GM18868 (cell line): ENCODE results near the gene S100A2.
"Not testable (repeated sequence)": the region's sequence is repeated elsewhere in the genome, so short reads cannot be mapped to it uniquely, and the experiment has no call there.

Source experiments
- ATAC-seq: cut with Tn5 transposase; IDR thresholded peaks from one replicate; pipeline ENCODE4 v1.9.1; 2021; ENCODE audit warnings: mild to moderate bottlenecking, moderate library complexity; ENCODE audit not compliant: unreplicated experiment

S100A2 gene

DNA sequence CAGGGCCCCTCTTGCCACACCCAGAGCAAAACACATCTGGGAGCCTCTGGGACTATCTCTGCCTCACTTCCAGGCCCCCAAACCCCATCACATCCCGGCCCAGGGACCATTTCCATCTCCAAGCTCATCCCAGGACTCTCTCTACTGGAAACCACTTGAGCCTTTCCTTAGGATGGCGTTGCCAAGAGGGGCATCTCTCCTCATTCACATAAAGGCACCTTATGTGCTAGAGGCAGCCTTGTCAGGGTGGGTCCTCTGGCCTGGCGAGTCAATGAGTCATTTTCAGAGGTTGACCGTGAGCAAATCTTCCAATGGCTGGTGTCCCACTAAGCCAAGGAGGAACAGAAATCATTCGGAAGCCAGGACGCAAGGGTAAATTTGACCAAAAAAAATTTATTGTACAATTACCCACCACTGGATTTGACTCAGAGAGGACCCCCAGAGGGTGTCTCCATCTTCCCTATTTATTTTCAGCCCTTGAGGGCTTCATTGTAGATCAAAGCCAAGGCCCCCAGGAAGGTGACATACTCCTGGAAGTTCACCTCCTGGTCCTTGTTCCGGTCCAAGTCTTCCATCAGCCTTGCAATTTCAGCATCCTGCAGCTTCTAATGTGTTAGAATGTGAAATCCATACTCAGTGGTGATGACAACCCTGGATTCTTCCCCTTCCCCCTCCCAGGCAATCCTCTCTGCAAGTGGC lies 31.3 kb downstream of the S100A2 start:
- ATAC-seq, result no peak

DNA sequence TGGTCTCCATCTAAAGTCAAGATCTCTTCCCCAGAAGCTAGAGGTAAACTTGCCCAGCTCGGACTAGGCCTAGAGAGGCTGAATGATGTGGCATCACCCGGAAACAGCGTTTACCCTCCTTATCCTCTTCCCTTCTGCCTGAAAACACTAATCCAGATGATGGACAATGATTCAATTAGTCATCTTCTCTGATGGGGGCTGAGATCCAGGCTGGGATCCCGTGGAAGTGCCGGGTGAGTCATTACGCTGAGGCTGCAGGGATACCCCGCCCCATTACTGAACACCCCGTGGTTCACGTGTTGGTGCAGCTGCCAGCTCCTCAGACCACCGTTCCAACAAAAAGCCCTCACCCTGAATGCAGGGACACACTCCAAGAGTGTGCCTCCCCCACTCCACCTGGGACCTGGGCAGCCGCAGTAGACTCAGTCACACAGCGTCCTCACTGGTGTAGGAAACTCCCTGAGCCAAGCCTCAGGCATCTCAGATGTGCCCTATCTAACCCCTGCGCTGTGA lies 31.9 kb downstream of the S100A2 start:
- no peak for ATAC-seq

DNA sequence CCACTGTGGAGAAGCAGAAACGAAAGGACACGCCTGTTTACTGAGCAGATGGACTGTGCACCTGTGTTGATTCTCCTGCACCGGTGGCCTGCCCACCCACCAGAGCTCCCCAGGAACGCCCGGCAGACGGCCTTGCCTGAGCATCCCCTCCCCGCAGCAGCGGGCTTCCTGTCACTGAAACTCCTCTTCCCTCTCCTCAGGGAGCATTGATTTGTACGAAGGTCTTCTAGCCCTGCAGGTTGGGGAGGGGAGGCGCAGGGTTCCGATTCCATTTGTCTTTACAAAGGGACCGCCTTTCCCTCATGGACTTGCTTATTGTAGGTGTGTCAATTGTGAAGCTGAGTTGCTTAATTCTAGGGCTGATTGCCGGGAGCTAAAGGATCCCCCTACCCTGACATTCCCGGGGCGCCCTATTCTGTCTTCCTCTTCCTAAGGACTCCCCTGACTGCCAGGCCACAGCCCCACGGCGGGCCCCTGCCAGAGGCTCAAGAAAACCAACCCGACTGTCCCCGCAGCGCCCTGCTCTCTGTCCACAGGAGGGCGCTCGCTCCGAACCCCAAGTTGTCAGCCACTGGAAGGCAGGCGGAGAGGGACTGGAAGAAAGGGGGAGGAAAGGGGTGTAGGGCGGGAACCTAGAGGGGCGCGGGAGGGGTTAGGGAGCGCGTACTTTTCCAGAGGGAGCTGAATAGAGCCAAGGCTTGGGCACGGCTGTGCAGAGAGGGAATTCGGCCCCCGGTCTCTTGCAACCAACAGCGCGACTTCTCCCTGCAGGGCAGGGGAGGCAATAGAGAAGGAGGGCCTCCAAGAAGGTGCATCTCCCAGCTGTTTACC lies 32.7 kb downstream of the S100A2 start:
- no peak for ATAC-seq

DNA sequence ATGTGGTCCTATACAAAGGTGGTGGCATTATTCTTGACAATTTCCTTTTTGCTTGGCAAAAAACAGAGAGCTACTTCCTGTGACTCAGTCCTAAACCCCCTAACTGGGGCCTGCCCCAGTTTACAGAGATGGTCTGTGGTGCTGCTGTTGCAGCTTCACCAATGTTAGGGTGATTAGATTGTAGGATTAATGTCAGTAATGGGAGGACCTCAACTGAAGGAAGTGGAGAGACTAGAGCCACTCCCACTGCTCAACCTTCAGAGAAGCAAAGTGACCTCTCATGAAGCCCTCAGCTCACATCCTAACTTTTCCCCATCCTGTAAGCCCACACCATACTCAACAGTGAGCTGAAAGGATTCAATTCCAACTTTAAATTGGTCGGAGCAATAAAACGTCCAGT lies 33.5 kb downstream of the S100A2 start:
- no peak for ATAC-seq

DNA sequence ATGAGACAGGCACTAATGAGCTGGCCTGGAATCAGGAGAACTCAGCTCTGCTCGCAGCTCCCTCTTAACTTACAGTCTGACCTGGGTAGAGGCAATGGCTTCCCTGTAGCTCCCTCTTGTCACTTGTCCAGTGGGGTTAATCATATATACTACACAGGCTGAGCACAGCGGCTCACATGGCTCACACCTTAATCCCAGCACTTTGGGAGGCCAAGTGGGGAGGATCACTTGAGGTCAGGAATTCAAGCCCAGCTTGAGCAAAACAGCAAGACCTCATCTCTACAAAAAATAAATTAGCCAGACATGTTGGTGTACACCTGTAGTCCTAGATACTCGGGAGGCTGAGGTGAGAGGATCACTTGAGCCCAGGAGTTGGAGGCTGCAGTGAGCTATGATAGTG lies 34.0 kb downstream of the S100A2 start:
- no peak for ATAC-seq

DNA sequence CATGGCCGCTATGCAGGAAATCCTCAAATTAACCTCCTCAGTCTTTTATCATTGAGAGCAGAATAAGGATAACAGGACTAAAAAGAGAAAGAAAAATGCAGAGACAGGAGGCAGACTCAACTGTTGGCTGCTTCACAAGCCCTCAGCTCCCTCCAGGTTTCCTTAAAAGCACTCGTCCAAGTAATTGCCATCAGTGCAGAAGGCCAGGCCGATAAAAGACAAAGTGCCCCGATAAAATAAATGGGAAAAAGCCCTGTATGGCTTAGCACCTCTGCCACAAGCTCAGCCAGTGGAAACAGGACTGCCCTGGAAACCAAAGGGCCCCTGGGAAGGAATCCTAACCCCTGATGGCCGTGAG lies 38.0 kb downstream of the S100A2 start:
- no peak for ATAC-seq

DNA sequence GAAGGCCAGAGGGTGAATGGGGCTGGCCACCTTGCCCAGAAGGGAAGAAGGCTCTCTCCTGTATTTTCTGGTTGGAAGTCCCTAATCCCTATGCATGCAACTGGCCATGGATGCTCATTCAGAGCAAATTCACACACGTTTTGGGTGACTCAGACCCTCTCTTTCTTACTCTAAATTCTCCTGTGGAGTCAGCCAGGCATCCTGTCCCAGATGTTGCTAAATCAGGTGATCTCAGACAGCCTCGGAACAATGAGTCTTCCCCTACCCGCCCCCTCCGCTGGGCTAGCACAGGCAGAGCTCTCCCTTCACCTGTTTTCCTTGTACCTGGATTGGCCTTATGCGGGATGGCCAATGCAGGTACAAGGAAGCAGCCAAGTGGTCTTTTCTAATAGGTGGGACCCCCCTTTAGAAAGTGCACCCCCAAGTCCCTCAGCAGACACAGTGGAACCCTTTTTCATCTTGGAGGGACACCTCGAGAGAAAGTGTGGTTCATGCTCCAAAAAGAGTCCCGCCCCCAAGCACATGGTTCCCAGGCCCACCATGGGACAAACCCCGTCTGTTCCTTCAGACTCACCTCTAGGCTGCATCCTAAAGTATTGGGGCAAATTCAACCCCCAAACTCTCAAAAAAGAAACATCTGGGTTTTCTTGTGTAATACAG lies 38.5 kb downstream of the S100A2 start:
- no peak for ATAC-seq

DNA sequence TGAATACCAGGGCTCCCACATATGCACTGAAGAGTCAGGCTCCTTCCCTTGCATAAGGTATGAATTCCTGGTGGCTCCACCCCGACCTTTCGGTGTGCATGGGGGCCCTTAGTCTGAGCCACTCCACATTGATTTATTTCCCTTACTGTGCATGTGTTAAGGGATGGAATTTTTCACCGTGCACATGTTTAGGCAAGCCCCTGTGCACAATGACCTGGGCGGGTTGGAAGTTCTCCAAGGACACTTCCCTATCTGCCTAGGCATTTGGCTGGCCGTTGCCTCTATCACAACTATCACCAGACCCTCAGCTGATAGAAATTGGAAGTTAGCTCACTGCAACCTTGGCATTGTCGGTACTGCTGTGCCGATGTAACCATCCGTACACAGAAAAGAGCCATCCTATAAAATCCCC lies 39.5 kb downstream of the S100A2 start:
- ATAC-seq, result no peak

DNA sequence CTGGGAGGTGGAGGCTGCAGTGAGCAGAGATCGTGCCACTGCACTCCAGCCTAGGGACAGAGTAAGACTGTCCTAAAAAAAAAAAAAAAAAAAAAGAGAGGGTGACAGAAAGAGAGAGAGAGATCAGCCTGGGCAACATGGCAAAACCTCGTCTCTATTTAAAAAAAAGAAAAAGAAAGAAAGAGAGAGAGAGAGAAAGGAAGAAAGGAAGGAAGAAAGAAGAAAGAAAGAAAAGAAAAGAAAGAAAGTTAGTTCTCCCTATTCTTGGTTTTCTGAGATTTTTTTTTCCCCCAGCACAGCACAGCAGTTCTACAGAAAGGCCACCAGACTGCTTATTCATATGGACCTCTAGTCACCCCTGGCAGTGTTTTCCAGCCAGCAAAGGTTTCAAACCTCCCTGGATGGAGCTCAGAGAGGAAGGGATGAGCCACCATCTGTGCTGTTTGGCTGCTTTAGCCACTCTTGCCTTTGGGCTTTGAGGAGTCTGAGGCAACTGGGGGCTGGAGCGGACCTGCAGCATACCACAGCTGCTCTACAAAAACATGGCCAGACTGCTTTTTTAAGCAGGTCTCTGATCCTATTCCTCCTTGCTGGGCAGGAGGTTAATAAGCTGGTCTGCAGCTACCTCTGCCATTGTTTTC lies 40.4 kb downstream of the S100A2 start:
- ATAC-seq, result no peak

DNA sequence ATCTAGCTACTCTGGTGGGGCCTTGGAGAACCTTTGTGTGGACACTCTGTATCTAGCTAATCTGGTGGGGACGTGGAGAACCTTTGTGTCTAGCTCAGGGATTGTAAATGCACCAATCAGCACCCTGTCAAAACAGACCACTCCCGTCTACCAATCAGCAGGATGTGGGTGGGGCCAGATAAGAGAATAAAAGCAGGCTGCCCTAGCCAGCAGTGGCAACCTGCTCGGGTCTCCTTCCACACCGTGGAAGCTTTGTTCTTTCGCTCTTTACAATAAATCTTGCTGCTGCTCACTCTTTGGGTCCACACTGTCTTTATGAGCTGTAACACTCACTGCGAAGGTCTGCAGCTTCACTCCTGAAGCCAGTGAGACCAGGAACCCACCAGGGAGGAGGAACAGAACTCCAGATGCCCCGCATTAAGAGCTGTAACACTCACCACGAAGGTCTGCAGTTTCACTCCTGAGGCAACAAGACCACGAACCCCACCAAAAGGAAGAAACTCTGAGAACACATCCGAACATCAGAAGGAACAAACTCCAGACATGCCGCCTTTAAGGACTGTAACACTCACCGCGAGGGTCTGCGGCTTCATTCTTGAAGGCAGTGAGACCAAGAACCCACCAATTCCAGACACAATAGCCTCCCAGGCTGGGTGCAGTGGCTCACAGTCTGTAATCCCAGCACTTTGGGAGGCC lies 43.1 kb downstream of the S100A2 start:
- not testable (repeated sequence) for ATAC-seq

DNA sequence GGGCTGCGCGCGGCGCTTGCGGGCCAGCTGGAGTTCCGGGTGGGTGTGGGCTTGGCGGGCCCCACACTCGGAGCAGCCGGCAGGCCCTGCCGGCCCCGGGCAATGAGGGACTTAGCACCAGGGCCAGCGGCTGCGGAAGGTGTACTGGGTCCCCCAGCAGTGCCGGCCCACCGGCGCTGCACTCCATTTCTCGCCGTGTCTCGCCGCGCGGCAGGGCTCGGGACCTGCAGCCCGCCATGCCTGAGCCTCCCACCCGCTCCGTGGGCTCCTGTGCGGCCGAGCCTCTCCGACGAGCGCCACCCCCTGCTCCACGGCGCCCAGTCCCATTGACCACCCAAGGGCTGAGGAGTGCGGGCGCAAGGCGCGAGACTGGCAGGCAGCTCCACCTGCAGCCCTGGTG lies 43.8 kb downstream of the S100A2 start:
- not testable (repeated sequence) for ATAC-seq

DNA sequence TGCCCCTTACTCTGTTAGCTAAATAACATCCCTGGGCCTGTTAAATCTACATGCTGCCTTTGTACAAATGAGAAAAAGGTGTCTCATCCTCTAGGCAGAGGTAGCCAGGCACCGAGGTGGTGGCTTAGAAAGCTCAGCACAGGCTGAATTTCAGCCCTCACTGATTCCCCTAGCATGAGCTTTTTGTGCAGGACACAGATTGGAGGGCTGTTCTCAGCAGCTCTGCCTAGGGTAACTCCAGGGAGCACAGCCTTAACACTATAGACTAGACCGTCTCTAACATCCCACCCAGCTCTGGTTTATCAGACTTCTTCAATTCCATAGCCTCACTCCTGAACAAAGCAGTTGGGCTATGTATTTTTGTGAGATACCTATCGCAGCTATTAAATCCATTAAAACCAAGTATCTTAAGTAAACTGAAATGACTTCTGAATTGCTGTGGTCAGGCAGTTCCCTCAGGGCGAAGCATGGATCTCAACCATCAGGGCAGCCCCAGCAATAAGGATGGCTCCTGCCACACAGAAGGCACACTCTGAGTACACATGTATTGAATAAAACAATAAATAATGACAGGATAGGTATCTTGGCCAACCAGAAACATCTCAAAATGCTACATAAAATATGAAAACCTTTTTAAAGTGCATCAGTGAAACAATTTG lies 44.7 kb downstream of the S100A2 start:
- ATAC-seq, result no peak

DNA sequence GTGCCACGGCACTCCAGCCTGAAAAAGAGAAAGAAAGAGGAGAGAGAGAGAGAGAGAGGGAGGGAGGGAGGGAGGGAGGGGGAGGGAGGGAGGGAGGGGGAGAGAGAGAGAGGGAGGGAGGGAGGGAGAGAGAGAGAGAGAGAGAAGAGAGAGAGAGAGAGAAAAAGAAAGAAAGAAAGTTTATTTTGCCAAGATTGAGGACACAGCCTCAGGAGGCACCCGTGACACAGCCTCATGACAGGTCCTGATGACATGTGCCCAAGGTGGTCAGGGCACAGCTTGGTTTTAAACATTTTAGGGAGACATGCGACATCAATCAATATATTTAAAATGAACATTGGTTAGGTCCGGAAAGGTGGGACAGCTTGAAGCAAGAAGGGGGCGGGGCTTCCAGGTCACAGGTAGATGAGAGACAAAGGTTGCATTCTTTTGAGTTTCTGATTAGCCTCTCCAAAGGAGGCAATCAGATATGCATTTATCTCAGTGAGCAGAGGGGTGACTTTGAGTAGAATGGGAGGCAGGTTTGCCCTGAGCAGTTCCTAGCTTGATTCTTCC lies 45.4 kb downstream of the S100A2 start:
- not testable (repeated sequence) for ATAC-seq

DNA sequence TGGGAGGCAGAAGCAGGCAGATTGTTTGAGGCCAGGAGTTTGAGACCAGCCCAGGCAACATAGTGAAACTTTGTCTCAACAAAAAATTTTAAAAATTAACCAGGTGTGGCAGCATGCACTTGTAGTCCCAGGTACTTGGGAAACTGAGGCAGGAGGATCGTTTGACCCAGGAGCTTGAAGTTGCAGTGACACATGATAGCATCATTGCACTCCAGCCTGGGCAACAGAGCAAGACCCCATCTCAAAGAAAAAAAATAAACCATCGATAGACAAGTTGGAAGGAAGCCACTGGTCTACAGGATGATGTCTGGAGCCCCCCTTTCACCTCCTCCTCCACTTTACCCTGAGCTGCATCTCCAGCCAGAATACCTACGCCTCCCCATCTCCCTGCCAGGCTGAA lies 46.4 kb downstream of the S100A2 start:
- no peak for ATAC-seq

DNA sequence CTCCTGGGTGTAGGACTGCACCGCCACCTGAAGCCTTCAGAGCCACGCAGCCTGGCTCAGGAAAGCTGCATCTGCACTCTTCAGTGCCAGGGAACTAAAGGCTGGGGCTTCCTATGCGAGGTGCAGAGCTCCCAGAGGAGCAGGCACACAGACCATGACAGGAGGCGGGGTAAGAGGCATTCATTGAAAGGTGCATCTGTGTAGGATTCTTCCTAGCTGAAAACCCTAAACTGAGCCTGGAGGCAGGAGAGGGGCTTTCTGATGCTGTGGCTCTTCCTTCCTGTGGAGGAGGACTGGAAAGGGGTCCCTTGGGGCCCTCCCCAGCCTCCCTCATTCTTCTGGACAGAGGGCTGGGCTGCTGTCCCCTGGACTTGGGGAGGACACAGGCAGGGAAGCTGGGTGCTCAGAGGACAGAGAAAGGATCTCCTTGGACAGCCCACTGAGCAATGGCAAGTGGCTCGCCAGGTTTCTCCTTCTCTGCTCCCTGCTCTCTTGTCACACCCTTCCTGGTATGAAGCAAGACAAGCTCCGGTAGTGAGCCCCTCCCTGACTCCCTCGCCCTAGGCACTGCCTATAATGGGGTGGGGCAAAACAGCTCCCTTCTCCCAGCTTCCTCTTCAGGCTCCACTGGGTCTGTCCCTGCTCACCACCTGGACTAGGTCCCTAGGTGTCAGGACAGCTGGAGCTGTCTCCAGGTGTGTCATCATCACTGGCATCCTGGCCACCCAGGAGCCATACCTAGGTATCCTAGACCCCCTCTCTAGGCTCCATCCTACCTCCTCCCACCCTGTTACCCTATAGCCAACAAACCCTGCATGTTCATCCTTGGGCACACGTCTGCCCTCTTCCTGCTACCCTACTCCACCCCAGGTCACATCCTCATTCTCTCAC lies 49.9 kb downstream of the S100A2 start:
- no peak for ATAC-seq

DNA sequence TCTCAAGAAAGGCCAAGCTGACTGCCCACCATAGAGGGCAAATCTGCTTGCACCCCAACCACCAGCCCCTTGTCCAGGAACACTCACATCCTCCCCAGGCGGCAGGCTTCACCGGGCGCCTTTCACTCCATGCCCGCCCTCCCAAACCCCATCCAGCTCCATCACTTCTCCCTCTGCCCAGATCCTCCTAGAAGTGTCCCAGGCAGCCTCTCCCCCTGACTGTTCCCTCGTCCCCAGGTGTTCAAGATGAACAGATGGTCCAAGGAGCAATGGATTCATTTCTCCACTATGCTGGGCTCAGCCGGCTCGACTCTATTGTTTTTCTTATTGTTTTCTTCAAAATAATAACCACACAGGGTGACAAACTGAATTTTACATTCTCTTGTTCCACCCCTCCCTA lies 52.0 kb downstream of the S100A2 start:
- ATAC-seq, result no peak

DNA sequence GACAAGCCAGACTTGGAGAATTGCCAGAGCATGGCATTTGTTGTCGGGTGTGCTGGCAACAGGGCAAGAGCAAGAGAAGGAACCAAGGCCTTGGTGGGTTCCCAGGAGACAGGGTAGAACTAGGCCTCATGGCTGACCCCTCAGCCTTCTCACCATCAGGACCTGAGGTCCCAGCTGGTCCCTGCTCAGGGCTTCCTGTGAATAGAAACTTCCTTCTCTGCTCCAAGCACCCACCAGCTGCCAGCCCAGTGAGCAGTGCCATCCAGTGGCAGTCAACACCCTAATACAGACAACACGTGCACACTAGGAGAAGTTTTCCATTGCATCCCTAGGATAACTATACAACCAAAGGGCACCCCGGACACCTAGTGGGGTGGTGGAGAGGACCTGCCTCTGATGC lies 52.6 kb downstream of the S100A2 start:
- no peak for ATAC-seq
